ENCODE data around the gene DNASE1. TPM values are rescaled to one million over a fixed set of nuclear protein-coding genes. Genes with fewer than 3 reads are reported as not detected.

The DNASE1 gene
- polyA plus RNA-seq, 1 donor from 2014 or later: 47.8 TPM

GRCh38 chr16:3694051-3694450 lies 39.6 kb downstream of the DNASE1 start:
- Histone ChIP-seq H3K9me2 (ENCODE audit: insufficient read depth, low read length) (no peaks in the 10 kb centered on the region), H3F3A (ENCODE audit: insufficient read depth, low read length, poor library complexity, severe bottlenecking) (no peaks in the 10 kb centered on the region), H3K4me2 (ENCODE audit: low read length) (no peak overlapping the region), H3K36me3 (ENCODE audit: insufficient read depth, low read length) (no peaks in the 10 kb centered on the region), H3K4me3 (ENCODE audit: low read length) (no peak overlapping the region), H3K9me3 (ENCODE audit: low read length) (no peaks in the 10 kb centered on the region), H3K9ac (ENCODE audit: low read length) (no peak overlapping the region), H2AFZ (ENCODE audit: low read depth, low read length) (no peak overlapping the region), H3K27me3 (ENCODE audit: insufficient read depth, low read depth, low read length) (no peaks in the 10 kb centered on the region), H3K79me2 (replicated peaks; ENCODE audit: insufficient read depth, low read length) (no peaks in the 10 kb centered on the region), H3K27ac (ENCODE audit: low read length) (no peak overlapping the region), H4K20me1 (ENCODE audit: insufficient read depth) (no peaks in the 10 kb centered on the region)
- TF ChIP-seq POLR2AphosphoS5 (IDR thresholded peaks at IDR 0.05) (no peak), RAD21 (conservative IDR thresholded peaks at IDR 0.05) (no peak), EP300 (conservative IDR thresholded peaks at IDR 0.05; ENCODE audit: poor library complexity, severe bottlenecking) (no peak), SMC3 (conservative IDR thresholded peaks at IDR 0.05; ENCODE audit: poor library complexity) (no peak), EZH2 (IDR thresholded peaks at IDR 0.05; ENCODE audit: borderline replicate concordance, insufficient read depth, low read length, poor library complexity, severe bottlenecking) (no peak)
- TF ChIP-seq, protein P1, sequence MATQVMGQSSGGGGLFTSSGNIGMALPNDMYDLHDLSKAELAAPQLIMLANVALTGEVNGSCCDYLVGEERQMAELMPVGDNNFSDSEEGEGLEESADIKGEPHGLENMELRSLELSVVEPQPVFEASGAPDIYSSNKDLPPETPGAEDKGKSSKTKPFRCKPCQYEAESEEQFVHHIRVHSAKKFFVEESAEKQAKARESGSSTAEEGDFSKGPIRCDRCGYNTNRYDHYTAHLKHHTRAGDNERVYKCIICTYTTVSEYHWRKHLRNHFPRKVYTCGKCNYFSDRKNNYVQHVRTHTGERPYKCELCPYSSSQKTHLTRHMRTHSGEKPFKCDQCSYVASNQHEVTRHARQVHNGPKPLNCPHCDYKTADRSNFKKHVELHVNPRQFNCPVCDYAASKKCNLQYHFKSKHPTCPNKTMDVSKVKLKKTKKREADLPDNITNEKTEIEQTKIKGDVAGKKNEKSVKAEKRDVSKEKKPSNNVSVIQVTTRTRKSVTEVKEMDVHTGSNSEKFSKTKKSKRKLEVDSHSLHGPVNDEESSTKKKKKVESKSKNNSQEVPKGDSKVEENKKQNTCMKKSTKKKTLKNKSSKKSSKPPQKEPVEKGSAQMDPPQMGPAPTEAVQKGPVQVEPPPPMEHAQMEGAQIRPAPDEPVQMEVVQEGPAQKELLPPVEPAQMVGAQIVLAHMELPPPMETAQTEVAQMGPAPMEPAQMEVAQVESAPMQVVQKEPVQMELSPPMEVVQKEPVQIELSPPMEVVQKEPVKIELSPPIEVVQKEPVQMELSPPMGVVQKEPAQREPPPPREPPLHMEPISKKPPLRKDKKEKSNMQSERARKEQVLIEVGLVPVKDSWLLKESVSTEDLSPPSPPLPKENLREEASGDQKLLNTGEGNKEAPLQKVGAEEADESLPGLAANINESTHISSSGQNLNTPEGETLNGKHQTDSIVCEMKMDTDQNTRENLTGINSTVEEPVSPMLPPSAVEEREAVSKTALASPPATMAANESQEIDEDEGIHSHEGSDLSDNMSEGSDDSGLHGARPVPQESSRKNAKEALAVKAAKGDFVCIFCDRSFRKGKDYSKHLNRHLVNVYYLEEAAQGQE (IDR thresholded peaks at IDR 0.05; ENCODE audit: borderline replicate concordance): no peak

DNA sequence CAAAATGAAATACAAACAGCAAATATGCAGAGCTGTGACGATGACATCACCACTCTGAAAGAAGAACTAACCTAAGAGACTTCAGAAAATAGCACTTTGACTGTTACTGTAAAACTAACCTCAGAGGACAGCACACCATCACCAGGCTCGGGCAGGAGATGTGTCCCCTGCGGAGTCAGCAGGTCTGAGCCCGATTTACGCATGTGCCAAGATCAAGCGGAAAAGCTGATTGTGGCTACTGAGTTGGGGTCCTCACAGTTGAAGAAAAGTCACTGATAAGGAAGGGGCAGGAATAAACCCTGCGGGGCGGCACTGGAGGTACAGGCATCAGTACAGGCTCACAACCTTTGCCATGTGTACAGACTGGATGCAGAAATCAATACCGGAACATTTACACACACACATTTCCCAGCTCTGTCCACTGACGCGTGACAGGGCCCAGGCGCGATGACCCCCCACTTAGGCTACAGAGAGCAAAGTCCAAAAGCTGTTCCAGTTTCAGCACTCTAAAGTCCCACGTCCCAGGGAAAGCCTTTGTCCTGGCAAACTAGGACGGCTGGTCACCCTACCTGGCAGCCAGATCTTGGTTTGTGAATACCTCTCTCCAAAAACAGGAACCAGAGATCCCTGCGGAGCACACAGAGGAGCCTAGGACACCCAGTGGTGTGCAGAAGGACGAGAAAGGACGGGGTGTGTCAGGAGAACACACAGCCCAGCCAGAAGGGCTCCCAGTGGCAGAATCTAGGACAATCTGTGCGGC lies 41.3 kb downstream of the DNASE1 start:
- Histone ChIP-seq H3K9ac (ENCODE audit: low read length) (no peak overlapping the region), H3F3A (ENCODE audit: insufficient read depth, low read length, poor library complexity, severe bottlenecking) (no peaks in the 10 kb centered on the region), H3K27ac (ENCODE audit: low read length) (no peak overlapping the region), H3K4me3 (ENCODE audit: low read length) (no peak overlapping the region), H2AFZ (ENCODE audit: low read depth, low read length) (no peak overlapping the region), H3K79me2 (replicated peaks; ENCODE audit: insufficient read depth, low read length) (no peaks in the 10 kb centered on the region), H3K27me3 (ENCODE audit: insufficient read depth, low read depth, low read length) (no peaks in the 10 kb centered on the region), H4K20me1 (ENCODE audit: insufficient read depth) (no peaks in the 10 kb centered on the region), H3K9me3 (ENCODE audit: low read length) (no peaks in the 10 kb centered on the region), H3K36me3 (ENCODE audit: insufficient read depth, low read length) (no peaks in the 10 kb centered on the region), H3K4me2 (ENCODE audit: low read length) (no peak overlapping the region), H3K9me2 (ENCODE audit: insufficient read depth, low read length) (no peaks in the 10 kb centered on the region)
- TF ChIP-seq EZH2 (IDR thresholded peaks at IDR 0.05; ENCODE audit: borderline replicate concordance, insufficient read depth, low read length, poor library complexity, severe bottlenecking) (no peak), CTCF (IDR thresholded peaks at IDR 0.05; ENCODE audit: poor library complexity, severe bottlenecking) (no peak), POLR2AphosphoS5 (IDR thresholded peaks at IDR 0.05) (no peak), EP300 (conservative IDR thresholded peaks at IDR 0.05; ENCODE audit: poor library complexity, severe bottlenecking) (no peak), TAF1 (IDR thresholded peaks at IDR 0.05; ENCODE audit: low read depth) (no peak), RAD21 (conservative IDR thresholded peaks at IDR 0.05) (no peak), MXI1 (conservative IDR thresholded peaks at IDR 0.05; ENCODE audit: poor library complexity, severe bottlenecking) (no peak), SMC3 (conservative IDR thresholded peaks at IDR 0.05; ENCODE audit: poor library complexity) (no peak)
- TF ChIP-seq, protein P1 (IDR thresholded peaks at IDR 0.05; ENCODE audit: borderline replicate concordance): no peak

All from neural cell (in vitro differentiated cells).